NCI-H1694 (cell line): ENCODE measurements around the gene LKAAEAR1.
"Not testable (repeated sequence)": the region's sequence is repeated elsewhere in the genome, so short reads cannot be mapped to it uniquely, and the experiment has no call there.

ENCODE experiments used
- DNase-seq: peaks from one replicate; lab custom pipeline; 2025; lab: John Stamatoyannopoulos, UW

LKAAEAR1 gene

GRCh38 chr20:64098471-64099013 is 14.3 kb upstream of the LKAAEAR1 start:
- no peak for DNase-seq

GRCh38 chr20:64096535-64096934 is 12.3 kb upstream of the LKAAEAR1 start:
- DNase-seq, result no peak

- DNase-seq, result no peak
Measured at GRCh38 chr20:64095927-64096326, 11.7 kb upstream of the LKAAEAR1 start.

- DNase-seq, result no peak
Measured at GRCh38 chr20:64095455-64095854, 11.3 kb upstream of the LKAAEAR1 start.

GRCh38 chr20:64093013-64093503 is 8.9 kb upstream of the LKAAEAR1 start:
- DNase-seq, result no peak

GRCh38 chr20:64092258-64093012 is 8.2 kb upstream of the LKAAEAR1 start:
- DNase-seq, result no peak

- DNase-seq, result no peak
Measured at GRCh38 chr20:64091770-64092169, 7.6 kb upstream of the LKAAEAR1 start.

GRCh38 chr20:64091340-64091739 is 7.1 kb upstream of the LKAAEAR1 start:
- DNase-seq, result no peak

GRCh38 chr20:64090165-64090564 is 6.0 kb upstream of the LKAAEAR1 start:
- DNase-seq, result no peak

- not testable (repeated sequence) for DNase-seq
Measured at GRCh38 chr20:64088586-64088985, 4.4 kb upstream of the LKAAEAR1 start.

GRCh38 chr20:64087226-64087825 is 3.1 kb upstream of the LKAAEAR1 start:
- not testable (repeated sequence) for DNase-seq

GRCh38 chr20:64086801-64087200 is 2.6 kb upstream of the LKAAEAR1 start:
- DNase-seq, result no peak

GRCh38 chr20:64084685-64085152 is 521 bp upstream of the LKAAEAR1 start:
- no peak for DNase-seq

GRCh38 chr20:64083378-64083803 is 807 bp downstream of the LKAAEAR1 start:
- peak; percentile 38 for DNase-seq

GRCh38 chr20:64082820-64083377 is 1.3 kb downstream of the LKAAEAR1 start:
- no peak for DNase-seq

GRCh38 chr20:64082126-64082731 is 2.0 kb downstream of the LKAAEAR1 start:
- DNase-seq, result no peak

- no peak for DNase-seq
Measured at GRCh38 chr20:64081624-64081964, 2.6 kb downstream of the LKAAEAR1 start.

- DNase-seq, result no peak
Measured at GRCh38 chr20:64080813-64081623, 3.2 kb downstream of the LKAAEAR1 start.

- DNase-seq, result no peak
Measured at GRCh38 chr20:64080013-64080812, 4.0 kb downstream of the LKAAEAR1 start, which contains the start of gene OPRL1. OPRL1 (plus strand) TSS chr20:64080082; CDS start chr20:64092721, 12,639 bp downstream.

GRCh38 chr20:64079273-64080012 is 4.8 kb downstream of the LKAAEAR1 start, which contains the start of gene RGS19:
RGS19 (minus strand) TSS chr20:64079518; CDS start chr20:64076886, 2,632 bp downstream.
- DNase-seq, result peak; percentile 21
